HG02763 (cell line): Measurements from ENCODE around the gene IRF2.
A peak's percentile ranks its signal among the peaks of the same experiment; 100 is the strongest.

Experiments used
- ATAC-seq: cut with Tn5 transposase; IDR thresholded peaks from one replicate; pipeline ENCODE4 v1.9.1; 2021; ENCODE audit warnings: mild to moderate bottlenecking, moderate library complexity; ENCODE audit not compliant: unreplicated experiment

IRF2 gene

DNA sequence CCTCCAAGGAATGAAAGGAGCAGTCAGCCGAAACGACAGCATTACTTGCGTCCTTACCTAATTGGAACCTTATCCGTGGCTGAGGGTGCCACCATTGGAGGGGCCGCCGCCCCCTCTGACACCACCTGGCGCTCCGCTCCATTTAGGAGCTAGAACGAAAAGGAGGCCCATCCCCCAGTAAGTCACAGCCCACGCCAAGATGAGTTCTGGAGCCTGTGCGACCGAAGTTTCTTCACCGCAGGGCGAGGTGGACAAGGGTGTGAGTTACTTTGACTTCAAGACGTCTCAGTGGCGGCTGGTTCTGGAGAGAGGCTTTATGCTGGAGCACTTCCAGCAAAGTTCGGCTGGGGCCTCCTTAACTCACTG, 729 bp upstream of the IRF2 start:
- ATAC-seq = peak; percentile 19

DNA sequence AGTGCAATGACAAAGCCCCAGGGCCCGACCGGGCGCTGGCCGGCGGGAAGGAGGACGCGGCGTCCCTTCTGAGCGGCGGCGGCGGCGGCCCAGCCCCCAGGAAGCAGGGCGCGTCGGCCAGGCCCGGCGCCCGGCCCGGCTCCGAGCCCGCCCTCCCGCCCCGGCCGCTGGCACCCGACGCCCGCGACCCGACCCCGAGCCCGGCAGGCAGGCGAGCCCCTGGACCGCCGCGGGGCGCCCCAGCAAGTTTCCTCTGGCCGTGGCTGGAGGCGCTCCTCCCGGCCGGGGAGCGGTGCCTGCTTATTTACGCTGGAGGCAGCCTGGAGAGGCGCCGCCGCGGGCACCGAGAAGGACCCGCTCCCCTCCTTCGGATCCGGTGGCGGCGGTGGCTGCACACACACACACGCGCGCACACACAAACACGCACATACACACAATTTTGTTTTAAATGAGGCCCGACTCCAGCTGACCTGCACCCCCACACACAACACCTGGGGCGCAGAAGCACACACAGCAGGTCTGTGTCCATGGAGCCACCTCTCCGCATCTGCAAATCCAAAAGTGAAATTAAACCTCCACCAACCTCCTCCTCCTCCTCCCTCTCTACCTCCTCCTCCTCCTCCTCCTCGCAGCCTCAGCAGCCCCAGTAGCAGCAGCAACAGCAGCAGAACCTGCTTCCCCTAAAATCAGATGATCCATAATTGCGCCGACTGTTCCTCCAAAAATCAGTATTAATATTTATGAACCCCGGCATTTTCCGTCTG, 669 bp downstream of the IRF2 start:
- peak; percentile 0 for ATAC-seq

DNA sequence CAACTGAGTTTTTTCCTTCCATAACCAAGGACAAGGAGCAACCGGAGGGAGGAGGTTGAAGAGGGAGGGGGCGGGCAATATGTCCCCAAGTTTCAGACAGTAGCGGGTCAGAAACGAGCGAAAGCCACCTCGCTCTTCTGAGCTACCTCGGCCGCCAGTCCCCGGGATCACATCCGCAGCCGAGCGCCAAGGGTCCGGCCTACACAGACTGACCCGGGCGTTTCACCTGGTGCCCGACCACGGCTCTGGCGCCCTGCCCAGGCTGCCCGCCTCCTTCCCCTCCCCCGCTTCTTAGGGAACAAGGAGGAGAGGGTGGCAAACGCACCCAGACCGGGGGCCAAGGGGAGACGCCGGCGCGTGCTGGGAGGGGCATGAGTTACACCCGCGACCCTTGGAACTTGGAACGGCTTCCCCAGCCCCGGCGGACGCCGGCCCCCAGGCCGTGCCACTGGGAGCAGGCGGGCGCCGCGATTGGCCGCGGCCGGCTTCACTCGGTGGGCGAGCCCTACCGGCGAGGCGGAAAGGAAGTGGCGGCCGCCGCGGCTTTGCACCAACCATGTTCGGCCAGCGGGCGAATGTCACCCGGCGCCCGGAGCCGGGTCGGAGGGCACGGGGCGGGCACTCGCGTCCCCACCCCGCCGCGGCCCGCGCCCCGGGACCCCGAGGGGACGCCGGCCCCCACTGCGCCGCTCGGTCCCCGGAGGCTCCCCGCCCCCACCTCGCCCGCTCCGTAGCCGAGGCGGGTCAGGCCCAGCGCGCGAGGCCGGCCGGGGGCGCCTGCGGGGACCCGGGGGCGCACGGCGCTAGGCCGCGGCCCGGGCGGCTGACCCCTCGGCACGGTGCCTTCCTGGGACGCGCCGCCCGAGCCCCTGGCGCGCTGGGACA, 1.5 kb downstream of the IRF2 start:
- peak; percentile 19 for ATAC-seq

DNA sequence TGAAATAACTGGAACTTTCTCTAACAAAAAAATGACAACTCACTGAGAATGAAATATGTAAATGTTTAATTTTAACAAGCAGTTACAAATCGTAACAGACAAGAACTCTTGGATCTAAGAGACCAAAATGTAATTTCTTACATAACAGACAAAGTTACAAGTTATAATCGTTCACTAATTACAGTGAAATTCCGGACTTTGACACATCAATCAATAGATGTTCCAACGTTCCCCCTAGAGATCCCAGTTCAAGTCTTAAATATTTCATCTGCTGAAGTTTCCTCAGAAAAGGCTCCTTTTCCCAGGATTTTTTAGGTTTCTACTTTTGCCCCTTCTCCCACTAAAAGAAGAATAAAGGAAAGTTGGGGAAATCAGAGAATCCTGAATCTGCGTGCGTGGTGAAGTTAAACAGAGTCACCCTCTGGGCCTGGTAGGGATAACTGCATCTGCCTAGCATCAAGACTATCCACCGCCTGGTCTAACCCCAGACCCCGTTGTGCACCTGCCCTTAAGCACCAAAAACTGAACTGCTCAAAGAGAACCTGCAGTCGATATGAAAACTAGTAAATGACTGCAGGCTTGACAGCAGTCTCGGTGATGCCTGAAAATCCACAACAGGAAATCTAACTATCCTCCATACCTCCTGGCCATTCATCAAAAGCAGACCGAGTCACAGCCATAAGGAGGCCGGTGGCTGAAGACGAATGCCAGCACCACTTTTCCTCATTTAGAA, 2.3 kb downstream of the IRF2 start:
- ATAC-seq = no peak

DNA sequence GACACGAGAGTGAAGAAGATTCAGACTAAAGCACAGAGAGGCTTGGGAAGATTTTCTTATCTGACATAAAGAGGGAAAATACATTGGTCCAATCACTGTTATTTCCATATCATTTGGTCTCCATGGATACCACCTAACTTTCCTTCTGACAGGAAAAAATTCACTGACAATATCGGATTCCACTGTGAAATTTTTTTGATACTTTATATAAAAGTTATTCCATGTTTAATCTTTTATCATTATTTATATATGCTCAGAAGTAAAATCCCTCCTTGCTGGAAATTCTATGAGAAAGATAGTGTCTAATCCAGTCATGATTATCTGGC, 3.6 kb downstream of the IRF2 start:
- no peak for ATAC-seq

DNA sequence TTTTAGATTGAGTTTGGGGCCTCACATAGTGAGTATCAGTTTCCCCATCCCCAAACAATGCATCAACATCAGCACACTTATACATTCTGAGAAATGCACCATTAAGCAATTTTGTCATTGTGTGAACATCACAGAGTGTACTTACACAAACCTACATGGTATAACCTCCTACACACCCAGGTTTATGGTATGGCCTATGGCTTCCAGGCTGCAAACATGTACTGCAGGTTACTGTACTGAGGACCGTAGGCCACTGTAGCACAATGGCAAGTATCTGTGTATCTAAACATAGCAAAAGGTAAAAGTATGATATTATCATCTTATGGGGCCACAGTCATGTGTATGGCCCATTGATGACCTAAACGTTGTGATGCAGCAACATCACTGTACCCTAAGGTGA, 7.7 kb downstream of the IRF2 start:
- ATAC-seq = no peak

DNA sequence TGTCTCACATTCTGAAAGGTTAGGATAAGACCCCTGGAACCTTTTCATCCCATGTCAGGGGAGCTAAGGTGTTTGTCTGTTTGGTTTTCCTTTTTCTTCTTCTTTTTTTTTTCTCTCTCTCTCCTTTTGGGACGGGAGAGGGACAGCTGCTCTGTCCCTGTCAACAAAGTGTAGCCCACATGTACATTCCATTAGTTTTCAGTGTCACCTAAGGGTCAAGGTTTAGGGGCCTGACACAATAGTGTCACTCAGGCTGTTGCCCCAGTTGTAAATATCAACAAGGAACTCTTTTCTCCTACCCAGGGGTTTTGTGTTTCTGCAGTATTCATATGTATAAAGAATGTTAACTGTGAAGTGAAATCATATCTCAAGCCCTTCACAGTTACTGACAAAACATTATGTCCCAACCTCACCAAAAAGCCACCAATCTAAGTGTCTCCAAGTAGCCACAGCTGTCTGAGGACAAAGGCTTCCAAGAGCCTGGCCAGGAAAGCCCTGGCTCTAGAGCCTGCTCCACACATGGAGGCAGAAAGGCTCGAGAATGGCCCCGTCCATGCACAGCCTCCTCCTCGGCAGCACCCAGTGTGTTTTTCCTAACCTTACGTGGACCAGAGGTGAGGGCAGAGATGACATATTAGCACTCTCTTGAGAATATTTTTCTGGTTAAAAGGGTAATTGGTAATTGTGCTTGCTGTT, 9.4 kb downstream of the IRF2 start:
- ATAC-seq = no peak

DNA sequence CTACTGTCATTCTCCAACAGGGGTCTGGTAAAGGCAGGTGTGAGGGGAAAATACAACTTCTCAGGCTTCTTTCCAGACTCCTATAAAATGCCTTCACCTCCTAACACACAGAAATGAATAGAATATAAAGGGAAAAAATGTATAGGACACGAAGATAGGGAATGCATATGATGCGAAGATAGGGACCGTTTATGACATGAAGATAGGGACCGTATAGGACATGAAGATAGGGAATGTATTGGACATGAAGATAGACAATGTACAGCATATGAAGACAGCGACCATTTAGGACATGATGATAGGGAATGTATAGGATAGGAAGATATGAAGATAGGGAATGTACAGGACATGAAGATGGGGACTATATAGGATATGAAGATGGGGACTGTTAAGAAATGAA, 10.5 kb downstream of the IRF2 start:
- ATAC-seq = no peak

DNA sequence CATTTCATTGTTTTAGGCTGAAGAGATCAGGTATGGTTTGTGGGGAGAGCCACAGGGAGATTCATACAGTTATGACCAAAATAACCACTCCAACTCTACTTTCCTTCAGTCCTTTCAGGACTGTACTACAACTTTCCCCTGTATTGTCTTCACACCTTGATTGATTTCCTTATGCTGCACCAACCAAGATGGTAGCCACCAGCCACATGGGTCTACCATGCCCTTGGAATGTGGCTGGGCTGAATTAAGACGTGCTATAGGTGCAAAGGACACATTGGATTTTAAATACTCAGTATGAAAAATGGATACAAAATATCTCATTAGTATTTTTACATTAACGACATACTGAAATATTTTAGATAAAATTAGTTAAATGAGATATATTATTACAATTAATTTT, 11.2 kb downstream of the IRF2 start:
- ATAC-seq = no peak

DNA sequence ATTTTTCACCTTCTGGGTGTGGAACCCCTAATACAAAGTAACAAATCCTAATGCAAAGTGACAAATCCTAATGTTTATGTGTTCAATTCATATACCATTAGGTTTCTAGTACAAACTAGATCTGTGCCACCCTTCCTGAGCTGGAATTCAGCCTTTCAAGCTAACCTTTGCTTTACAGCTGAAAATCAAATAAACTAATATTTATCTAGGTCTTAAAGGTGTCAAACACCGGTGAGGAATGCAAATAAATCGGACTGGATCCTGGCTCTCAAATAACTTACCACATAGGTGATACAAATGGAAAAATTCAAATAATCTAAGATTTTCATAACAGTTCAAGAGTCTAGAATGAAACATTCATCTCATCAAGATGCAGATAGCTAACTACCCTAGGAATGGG, 11.6 kb downstream of the IRF2 start:
- no peak for ATAC-seq

DNA sequence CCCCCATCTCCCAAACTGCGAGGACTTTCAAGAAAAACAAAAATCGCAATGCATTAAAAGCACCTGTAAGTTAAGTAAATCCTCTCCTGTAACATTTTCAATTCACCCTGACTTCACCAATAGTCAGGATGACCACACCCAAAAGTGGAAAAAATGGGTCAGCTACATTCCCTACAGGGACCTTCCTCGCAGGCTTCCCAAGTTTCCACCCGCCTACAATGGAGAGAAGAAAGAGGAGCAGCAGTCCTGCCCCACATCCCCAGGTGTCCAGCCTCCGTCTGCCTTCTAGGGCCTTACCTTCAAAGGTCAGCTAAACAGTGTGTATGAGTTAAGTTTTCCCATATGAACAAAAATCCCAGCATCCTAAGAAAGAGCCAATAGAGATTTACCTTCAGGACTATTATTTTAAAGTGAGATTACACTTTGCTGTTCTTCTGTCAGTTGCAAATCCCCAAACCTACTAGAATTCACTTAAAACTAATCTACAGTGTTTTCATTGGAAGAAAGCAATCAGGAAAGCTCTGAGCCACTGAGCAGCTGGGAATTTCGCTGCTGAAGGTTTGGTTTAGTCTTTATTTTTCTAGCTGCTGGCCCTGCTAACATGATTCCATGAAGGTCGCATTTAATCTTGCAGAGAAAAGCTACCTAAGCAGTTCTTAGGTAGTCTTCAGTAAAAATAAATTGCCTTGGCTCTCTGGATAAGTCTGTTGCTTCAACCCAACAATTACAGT, 12.5 kb downstream of the IRF2 start:
- ATAC-seq = no peak

DNA sequence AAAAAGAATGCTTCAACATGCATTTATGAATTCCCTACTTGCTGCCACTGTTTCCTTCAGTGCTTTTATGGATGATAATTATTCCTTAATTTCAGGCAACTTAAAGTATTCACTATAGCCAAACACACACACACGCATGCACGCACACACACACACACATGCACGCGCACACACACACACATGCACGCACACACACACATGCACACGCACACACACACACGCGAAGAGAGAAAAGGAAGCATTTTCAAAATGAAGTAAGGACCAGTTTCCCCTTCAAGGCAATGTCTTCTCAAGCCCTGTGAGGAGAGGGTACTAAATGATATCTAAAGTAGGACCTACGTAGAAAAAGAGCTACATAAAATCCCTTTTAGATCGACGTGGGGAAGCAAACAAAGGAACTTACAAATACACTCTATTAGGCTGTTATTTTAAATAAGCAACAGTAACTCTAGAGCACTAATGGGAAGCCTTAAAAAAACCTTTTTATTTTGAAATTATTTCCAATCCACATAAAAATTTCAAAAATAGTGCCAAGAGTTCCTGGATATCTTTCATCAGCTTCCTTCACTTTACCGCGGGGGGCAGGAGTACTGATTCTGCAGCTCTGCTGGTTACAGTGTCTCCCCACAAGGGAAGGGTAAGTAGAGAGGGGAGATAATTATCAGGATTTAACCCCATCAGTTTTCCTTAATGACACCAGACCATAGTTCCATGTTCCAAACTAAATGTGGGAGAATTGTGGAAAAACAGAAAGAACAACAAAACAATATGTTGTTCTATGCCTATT, 13.7 kb downstream of the IRF2 start:
- ATAC-seq = no peak

DNA sequence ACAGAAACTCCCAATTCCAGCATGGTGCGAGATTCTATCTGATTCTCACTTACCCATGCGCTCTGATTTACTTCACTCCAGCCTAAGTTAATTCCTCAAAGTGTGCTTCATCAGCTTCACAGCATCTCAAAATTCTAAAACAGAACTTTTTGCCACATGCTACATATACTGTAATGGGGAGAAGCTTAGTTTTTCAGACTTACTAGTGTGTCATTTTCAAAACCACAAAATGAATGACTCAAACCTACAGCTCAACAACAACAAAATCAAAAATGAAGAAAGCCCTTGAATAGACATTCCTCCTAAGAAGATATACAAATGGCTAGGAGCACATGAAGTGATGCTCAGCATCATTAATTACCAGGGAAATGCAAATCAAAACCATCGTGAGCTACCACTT, 14.9 kb downstream of the IRF2 start:
- ATAC-seq = no peak

DNA sequence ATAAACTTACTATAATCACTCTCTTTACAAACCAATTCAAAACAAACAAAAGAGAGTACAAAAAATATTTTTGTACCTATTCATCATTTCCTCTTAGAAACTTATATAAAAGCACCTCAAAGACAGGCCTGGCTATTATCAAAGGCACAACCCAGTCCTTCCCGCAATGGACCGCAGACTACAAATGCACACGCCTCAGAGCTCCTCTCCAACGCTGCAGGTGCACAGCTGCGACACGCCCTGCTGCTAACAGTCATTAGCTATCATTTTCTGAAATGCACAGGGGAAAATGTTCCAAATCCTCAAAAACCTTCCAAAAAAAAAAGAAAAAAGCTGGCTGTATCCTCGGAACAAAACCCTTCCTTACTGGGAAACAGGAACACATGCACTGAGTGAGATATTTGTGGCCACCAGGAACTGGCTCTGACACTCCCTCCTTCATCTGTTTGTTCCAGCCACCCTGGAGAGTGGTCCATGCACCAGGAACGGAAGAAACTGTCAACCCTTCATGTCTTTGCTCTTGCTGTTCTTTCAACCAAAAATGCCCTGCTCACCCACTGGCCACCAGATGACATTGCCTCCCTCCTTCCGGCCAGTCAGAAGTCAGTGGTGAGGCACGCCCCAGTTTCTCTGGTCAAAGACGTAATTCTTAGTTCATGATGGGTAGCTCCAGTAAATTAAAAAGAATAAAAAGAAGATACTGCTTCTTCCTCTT, 16.7 kb downstream of the IRF2 start:
- no peak for ATAC-seq

DNA sequence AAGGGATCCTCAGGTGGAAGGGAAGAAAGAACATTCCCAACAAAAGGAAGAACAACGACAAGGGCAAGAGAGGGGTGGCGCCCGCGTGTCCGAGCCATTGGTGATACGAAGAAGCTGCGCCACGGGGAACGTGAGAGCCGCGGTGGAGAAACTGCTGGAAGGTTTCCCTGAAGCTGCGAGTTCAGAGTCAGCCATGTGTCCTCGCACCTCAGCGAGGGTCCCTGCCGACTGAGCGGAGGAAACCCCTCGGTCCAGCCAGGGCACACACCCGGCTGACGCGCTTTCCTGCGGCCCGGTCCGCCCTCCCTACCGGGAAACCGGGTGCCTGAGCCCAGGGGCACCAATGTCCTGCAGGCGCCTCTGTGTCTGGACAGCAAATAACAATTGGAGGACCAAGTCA, 18.0 kb downstream of the IRF2 start:
- no peak for ATAC-seq

DNA sequence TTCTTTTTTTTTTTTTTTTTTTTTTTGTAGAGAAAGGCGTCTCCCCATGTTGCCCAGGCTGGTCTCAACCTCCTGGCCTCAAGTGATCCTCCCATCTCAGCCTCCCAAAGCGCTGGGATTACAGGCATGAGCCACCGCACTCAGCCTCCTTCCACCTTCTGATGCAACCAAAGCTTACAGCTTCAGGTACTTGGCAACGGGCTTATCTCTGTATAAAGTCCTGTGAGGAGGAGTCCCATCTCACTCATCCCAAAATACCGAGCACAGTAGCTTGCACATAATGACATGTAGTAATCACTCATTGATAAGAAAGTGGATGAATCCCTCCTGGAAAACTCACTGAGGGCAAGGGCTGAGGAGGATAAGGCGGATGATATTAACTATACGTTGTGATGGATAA, 19.1 kb downstream of the IRF2 start:
- no peak for ATAC-seq

DNA sequence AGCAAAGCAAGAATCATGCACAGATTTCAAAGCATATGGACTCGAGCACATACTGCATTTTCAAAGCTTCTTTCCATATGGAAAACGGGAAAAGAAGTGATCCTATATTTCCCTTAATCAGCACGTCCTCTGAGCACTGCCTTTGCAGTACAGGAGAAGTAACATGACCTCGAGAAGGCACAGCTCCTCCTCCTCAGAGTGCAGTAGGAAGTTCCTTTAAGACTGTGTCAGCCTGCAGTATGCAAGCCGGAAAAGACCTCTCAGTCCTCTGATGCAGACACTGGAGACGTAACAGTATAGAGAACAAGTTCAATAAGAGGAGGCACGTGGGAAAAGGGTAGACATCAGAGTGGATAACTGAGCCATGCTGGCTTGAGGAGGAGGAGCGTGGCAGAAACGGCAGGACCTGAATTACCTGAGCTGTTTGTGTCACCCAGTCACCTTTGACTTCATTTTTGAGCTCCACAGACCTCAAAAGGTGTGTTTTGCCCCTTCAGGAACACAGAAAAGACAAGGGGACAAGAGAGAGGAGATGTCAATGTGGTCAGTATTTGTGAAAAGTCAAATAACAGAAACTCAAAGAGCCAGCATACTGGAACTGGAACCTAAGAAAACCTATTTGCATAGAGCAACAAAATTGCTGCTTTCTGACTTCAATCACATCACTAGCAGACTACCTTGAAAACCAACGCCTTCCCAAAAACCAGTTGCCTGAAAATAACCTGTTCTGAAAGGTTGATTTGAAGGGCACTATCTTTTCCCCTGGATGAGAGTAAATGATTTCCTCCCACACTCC, 20.8 kb downstream of the IRF2 start:
- ATAC-seq = peak; percentile 50

DNA sequence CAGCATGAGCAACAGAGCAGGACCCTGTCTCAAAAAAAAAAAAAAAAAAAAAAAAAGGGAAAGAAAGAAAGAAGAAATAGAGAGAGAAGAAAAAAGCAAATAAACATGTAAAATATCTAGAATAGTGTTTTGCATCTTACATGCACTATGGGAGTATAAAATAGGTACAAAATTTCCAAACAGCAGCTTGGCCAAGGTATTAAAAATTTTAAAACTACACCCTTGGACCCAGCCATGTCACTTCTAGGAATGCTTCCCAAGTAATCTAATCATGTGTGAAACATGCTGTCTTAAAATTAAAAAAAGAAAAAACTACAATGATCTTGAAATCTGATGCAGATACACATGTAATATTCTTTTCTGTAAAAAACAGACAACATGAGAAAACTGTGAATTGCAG, 21.6 kb downstream of the IRF2 start:
- ATAC-seq = no peak
